NCI-H1048 (cell line): ENCODE measurements around the gene AFP.
"Not testable (repeated sequence)": the region's sequence is repeated elsewhere in the genome, so short reads cannot be mapped to it uniquely, and the experiment has no call there.

Source experiments
- DNase-seq: peaks from one replicate; lab custom pipeline; 2025; lab: John Stamatoyannopoulos, UW

Gene AFP

DNA sequence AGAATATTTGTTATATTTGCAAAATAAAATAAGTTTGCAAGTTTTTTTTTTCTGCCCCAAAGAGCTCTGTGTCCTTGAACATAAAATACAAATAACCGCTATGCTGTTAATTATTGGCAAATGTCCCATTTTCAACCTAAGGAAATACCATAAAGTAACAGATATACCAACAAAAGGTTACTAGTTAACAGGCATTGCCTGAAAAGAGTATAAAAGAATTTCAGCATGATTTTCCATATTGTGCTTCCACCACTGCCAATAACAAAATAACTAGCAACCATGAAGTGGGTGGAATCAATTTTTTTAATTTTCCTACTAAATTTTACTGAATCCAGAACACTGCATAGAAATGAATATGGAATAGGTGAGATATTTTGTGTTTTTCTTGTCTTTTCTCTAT lies at the start of gene AFP:
AFP (plus strand) TSS at position 238 of the 400 bp plus-strand sequence; CDS start at position 280, 42 bp downstream.
- no peak for DNase-seq

DNA sequence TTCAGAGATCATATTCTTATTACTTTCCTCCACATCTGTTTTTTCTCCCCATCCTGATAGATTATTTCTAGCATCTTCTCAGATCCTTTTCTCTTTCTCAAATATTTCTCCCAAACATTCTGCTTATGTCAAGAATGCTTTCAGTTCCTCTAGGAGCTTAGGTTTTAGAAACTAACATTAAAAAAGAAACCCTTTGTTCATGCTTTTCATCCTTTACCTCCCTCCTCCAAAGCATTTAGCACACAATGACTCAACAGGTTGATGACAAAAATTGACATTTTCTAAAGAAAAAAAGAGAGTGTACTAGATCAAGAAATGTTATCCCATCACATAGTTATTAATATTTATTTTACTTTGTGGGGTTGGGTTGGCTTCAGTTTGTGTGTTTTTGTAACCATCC lies 48.5 kb upstream of the AFP start:
- DNase-seq: no peak

DNA sequence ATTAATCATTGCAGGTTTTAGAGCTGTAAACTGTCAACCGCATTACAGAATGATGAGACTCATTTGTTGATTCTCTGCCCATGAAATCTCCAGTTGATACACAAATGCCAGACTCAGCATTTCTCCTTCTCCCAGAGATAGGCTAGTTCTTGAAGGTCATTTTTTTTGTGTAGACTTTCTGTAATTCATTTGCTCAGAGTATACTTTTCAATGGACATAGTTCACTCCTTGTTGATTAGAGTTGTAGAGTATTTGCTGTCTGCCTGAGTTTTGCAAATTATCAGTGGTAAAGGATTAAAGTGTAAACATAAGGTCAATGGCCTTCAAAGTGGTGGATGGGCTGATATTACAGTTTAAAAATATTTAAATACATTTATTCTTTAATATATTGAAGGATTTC lies 47.1 kb upstream of the AFP start:
- DNase-seq: no peak

DNA sequence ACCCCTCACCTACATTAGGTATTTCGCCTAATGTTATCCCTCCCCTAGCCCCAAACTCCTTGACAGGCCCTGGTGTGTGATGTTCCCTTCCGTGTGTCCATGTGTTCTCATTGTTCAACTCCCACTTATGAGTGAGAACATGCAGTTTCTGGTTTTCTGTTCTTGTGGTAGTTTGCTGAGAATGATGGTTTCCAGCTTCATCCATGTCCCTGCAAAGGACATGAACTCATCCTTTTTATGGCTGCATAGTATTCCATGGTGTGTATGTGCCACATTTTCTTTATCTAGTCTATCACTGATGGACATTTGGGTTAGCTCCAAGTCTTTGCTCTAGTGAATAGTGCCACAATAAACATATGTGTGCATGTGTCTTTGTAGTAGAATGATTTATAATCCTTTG lies 46.4 kb upstream of the AFP start:
- DNase-seq: not testable (repeated sequence)

DNA sequence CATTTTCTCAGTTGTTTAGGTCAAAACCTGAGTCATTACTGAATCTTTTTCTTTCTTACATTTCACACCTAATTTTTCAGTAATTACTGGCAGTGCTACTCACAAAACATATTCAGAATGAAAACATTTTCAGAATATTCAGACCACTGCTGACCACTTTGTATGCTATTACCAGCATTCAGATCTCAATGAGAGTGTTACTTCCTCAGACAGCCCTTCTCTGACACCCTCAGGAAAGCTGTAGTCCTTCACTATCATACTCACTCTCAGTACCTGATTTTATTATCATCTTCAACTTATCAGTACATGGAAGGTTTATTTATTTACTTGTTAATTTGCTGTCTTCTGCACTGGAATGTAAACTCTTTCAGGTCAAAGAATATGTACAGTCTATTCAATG lies 44.2 kb upstream of the AFP start:
- no peak for DNase-seq

DNA sequence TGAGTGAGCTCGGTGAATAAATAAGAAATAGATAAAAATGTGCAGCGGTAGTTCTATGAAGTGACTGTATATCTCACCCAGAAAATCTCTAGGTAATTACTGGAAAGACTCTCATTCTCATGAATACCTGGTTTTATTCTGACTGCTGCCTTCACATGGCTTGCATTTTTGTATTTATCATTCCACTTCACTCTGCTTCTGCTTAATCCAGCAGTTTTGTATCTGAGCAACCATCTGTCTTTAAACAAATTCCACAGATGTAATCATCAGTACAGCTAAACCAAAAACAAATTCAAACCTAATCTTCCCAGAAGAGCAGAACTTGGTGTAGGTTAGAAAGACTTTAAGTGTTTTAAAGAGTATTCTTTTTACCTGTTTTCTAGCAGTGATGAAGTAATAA lies 43.1 kb upstream of the AFP start:
- no peak for DNase-seq

DNA sequence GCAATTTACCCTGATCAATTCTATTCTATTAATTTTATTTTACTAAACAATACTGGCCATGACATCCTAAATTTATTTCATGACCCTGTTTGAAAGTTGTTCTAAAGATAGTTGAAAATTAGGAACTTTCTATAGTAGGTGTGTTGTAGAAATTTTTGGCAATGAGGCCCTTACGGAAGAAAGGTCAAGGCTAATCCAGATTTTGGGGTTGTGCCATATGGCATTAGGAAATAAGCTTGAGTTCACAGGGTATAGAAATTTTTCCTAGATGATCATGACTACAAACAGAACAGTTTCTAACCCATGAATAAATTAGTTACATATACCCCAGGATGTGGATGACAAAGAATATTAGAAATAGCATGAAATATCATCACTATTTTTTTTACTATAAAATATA lies 39.7 kb upstream of the AFP start:
- no peak for DNase-seq

DNA sequence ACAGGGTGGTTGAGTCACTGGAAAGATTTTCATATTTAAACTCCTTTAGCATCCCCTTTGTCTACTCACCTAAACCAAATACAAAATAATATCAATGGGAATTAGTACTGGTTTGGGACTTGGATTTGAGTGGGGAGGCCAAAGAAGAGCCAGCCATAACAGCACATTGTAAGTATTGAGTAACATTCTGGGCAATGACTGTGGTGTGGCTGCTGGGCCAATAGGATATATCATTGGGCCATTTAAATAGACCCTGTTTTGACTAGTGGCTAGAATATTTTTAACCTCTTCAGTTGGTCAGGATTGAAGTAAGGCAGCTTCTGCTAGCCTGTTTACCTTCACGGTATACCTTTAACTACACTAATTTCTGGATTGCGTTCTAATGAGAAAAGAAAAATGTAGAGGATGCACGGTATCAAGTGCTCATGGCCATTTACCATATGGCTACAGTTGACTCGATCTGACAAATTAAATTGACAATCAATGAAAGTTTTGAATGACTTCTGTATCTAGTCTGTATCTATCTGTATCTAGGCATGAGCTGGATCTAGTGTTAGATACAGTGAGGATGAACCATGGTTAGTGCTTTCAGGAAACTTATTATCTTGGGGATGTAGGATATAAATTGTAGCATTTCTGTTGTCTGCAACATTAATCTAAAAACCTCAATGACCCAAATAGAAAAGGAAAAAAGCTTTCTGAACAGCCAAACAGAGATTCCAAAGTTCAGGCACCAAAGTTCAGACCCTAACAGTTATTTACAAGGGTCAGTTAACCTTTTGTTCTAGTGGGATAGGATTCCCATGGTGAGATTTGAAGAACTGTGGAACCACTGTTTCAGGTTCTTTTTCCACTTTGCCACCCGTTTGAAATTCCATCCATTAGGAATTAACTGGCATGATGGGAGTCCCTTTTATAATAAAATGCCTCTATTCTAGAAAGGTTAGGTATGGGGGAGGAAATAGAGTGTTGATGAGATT lies 38.7 kb upstream of the AFP start:
- no peak for DNase-seq

DNA sequence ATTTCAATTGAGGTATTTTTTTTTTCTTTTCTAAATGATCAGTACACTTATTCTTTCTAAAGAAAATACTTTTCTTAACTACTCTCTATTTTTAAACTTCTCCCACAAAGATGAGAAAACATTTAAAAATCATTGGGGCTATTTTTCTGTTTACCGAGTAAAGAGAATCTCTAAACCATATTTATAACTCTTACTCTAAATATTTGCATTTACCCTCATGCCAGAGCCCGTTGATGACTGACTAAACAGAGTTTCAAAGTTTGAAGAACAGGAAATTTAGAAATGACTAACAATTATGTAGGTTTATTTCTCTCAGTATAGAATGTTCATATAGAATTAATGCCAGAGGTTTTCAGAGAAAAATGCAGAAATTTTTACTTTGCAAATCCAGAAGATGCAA lies 34.6 kb upstream of the AFP start:
- no peak for DNase-seq

DNA sequence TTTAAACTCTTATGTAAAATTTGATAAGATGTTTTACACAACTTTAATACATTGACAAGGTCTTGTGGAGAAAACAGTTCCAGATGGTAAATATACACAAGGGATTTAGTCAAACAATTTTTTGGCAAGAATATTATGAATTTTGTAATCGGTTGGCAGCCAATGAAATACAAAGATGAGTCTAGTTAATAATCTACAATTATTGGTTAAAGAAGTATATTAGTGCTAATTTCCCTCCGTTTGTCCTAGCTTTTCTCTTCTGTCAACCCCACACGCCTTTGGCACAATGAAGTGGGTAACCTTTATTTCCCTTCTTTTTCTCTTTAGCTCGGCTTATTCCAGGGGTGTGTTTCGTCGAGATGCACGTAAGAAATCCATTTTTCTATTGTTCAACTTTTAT lies 32.0 kb upstream of the AFP start, which contains the start of gene ALB:
ALB (plus strand) TSS at position 246 of the 400 bp plus-strand sequence; CDS start at position 287, 41 bp downstream.
- no peak for DNase-seq

DNA sequence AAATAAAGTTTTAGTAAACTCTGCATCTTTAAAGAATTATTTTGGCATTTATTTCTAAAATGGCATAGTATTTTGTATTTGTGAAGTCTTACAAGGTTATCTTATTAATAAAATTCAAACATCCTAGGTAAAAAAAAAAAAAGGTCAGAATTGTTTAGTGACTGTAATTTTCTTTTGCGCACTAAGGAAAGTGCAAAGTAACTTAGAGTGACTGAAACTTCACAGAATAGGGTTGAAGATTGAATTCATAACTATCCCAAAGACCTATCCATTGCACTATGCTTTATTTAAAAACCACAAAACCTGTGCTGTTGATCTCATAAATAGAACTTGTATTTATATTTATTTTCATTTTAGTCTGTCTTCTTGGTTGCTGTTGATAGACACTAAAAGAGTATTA lies 31.6 kb upstream of the AFP start:
- no peak for DNase-seq

DNA sequence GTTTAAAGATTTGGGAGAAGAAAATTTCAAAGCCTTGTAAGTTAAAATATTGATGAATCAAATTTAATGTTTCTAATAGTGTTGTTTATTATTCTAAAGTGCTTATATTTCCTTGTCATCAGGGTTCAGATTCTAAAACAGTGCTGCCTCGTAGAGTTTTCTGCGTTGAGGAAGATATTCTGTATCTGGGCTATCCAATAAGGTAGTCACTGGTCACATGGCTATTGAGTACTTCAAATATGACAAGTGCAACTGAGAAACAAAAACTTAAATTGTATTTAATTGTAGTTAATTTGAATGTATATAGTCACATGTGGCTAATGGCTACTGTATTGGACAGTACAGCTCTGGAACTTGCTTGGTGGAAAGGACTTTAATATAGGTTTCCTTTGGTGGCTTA lies 30.9 kb upstream of the AFP start:
- DNase-seq: no peak

DNA sequence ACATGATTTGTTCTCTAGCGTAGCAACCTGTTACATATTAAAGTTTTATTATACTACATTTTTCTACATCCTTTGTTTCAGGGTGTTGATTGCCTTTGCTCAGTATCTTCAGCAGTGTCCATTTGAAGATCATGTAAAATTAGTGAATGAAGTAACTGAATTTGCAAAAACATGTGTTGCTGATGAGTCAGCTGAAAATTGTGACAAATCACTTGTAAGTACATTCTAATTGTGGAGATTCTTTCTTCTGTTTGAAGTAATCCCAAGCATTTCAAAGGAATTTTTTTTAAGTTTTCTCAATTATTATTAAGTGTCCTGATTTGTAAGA lies 29.5 kb upstream of the AFP start:
- DNase-seq: no peak

DNA sequence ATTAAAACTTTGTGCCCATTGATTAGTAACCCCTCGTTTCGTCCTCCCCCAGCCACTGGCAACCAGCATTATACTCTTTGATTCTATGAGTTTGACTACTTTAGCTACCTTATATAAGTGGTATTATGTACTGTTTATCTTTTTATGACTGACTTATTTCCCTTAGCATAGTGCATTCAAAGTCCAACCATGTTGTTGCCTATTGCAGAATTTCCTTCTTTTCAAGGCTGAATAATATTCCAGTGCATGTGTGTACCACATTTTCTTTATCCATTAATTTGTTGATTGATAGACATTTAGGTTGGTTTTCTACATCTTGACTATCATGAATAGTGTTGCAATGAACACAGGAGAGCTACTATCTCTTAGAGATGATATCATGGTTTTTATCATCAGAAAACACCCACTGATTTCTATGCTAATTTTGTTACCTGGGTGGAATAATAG lies 28.8 kb upstream of the AFP start:
- no peak for DNase-seq

DNA sequence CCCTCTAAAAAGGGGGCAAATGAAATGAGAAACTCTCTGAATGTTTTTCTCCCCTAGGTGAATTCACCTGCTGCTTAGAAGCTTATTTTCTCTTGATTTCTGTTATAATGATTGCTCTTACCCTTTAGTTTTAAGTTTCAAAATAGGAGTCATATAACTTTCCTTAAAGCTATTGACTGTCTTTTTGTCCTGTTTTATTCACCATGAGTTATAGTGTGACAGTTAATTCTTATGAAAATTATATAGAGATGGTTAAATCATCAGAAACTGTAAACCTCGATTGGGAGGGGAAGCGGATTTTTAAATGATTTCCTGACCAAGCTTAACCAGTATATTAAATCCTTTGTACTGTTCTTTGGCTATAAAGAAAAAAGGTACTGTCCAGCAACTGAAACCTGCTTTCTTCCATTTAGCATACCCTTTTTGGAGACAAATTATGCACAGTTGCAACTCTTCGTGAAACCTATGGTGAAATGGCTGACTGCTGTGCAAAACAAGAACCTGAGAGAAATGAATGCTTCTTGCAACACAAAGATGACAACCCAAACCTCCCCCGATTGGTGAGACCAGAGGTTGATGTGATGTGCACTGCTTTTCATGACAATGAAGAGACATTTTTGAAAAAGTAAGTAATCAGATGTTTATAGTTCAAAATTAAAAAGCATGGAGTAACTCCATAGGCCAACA lies 27.7 kb upstream of the AFP start:
- DNase-seq: no peak

DNA sequence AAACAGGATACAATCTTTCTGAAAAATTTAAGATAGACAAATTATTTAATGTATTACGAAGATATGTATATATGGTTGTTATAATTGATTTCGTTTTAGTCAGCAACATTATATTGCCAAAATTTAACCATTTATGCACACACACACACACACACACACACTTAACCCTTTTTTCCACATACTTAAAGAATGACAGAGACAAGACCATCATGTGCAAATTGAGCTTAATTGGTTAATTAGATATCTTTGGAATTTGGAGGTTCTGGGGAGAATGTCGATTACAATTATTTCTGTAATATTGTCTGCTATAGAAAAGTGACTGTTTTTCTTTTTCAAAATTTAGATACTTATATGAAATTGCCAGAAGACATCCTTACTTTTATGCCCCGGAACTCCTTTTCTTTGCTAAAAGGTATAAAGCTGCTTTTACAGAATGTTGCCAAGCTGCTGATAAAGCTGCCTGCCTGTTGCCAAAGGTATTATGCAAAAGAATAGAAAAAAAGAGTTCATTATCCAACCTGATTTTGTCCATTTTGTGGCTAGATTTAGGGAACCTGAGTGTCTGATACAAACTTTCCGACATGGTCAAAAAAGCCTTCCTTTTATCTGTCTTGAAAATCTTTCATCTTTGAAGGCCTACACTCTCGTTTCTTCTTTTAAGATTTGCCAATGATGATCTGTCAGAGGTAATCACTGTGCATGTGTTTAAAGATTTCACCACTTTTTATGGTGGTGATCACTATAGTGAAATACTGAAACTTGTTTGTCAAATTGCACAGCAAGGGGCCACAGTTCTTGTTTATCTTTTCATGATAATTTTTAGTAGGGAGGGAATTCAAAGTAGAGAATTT lies 26.8 kb upstream of the AFP start:
- DNase-seq: no peak

DNA sequence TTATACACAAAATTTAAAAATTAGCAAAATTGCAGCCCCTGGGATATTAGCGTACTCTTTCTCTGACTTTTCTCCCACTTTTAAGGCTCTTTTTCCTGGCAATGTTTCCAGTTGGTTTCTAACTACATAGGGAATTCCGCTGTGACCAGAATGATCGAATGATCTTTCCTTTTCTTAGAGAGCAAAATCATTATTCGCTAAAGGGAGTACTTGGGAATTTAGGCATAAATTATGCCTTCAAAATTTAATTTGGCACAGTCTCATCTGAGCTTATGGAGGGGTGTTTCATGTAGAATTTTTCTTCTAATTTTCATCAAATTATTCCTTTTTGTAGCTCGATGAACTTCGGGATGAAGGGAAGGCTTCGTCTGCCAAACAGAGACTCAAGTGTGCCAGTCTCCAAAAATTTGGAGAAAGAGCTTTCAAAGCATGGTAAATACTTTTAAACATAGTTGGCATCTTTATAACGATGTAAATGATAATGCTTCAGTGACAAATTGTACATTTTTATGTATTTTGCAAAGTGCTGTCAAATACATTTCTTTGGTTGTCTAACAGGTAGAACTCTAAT lies 26.0 kb upstream of the AFP start:
- DNase-seq: no peak

DNA sequence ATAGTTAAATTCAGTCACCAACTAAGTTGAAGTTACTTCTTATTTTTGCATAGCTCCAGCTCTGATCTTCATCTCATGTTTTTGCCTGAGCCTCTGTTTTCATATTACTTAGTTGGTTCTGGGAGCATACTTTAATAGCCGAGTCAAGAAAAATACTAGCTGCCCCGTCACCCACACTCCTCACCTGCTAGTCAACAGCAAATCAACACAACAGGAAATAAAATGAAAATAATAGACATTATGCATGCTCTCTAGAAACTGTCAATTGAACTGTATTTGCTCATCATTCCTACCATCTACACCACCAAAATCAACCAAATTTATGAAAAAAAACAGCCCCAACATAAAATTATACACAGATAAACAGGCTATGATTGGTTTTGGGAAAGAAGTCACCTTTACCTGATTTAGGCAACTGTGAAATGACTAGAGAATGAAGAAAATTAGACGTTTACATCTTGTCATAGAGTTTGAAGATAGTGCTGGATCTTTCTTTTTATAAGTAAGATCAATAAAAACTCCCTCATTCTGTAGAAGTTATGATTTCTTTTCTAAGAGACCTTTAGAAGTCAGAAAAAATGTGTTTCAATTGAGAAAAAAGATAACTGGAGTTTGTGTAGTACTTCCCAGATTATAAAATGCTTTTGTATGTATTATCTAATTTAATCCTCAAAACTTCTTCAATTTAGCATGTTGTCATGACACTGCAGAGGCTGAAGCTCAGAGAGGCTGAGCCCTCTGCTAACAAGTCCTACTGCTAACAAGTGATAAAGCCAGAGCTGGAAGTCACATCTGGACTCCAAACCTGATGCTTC lies 24.9 kb upstream of the AFP start:
- no peak for DNase-seq

DNA sequence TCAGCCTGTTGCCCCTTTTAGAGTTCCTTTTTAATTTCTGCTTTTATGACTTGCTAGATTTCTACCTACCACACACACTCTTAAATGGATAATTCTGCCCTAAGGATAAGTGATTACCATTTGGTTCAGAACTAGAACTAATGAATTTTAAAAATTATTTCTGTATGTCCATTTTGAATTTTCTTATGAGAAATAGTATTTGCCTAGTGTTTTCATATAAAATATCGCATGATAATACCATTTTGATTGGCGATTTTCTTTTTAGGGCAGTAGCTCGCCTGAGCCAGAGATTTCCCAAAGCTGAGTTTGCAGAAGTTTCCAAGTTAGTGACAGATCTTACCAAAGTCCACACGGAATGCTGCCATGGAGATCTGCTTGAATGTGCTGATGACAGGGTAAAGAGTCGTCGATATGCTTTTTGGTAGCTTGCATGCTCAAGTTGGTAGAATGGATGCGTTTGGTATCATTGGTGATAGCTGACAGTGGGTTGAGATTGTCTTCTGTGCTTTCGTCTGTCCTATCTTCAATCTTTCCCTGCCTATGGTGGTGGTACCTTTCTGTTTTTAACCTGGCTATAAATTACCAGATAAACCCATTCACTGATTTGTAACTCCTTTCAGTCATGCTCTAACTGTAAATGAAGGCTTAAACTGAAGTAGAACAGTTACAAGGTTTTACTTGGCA lies 24.1 kb upstream of the AFP start:
- DNase-seq: no peak

DNA sequence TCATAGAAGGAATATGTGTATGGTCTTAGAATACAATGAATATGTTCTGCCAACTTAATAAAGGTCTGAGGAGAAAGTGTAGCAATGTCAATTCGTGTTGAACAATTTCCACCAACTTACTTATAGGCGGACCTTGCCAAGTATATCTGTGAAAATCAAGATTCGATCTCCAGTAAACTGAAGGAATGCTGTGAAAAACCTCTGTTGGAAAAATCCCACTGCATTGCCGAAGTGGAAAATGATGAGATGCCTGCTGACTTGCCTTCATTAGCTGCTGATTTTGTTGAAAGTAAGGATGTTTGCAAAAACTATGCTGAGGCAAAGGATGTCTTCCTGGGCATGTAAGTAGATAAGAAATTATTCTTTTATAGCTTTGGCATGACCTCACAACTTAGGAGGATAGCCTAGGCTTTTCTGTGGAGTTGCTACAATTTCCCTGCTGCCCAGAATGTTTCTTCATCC lies 22.7 kb upstream of the AFP start:
- DNase-seq: no peak

DNA sequence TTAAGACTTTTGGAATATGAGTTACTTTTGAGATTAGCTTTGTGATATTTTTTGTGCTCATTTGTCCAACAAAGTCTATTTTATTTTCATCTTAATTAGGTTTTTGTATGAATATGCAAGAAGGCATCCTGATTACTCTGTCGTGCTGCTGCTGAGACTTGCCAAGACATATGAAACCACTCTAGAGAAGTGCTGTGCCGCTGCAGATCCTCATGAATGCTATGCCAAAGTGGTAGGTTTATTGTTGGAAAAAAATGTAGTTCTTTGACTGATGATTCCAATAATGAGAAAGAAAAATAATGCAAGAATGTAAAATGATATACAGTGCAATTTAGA lies 21.1 kb upstream of the AFP start:
- DNase-seq: no peak
